DOHH2 (cell line): ENCODE data around the gene ERMN.

Experiments used
- H3F3A ChIP-seq: fragments of 200-600 bp; sonication (generic), shearing (Covaris generic); 2 replicates; pipeline ENCODE4 v1.6.0; 2016; ENCODE audit warnings: antibody characterized with exemption, mild to moderate bottlenecking; ENCODE audit not compliant: control insufficient read depth, insufficient read depth
- H3K27ac ChIP-seq: fragments of 200-600 bp; sonication (generic); 2 replicates; pipeline ENCODE4 v1.5.1; 2014; ENCODE audit warnings: low read depth, mild to moderate bottlenecking, low read length, moderate library complexity
- H3K27me3 ChIP-seq: fragments of 200-600 bp; sonication (generic); 2 replicates; pipeline ENCODE4 v1.6.1; 2014; ENCODE audit warnings: mild to moderate bottlenecking, low read length, mixed read lengths; ENCODE audit not compliant: control insufficient read depth
- H3K36me3 ChIP-seq: fragments of 200-600 bp; sonication (generic); 2 replicates; pipeline ENCODE4 v1.6.1; 2014; ENCODE audit warnings: mild to moderate bottlenecking, low read length, moderate library complexity, mixed read lengths; ENCODE audit not compliant: control insufficient read depth
- H3K4me1 ChIP-seq: fragments of 200-600 bp; sonication (generic); 2 replicates; pipeline ENCODE4 v1.6.1; 2014; ENCODE audit warnings: mild to moderate bottlenecking, low read length, mixed read lengths; ENCODE audit not compliant: control insufficient read depth
- H3K4me2 ChIP-seq: fragments of 200-600 bp; sonication (generic); 2 replicates; pipeline ENCODE4 v1.6.0; 2014; ENCODE audit warnings: mild to moderate bottlenecking, low read length, moderate library complexity
- H3K4me3 ChIP-seq: fragments of 200-600 bp; sonication (generic); 2 replicates; pipeline ENCODE4 v1.5.1; 2014; ENCODE audit warnings: mild to moderate bottlenecking, low read length, mixed read lengths
- H3K79me2 ChIP-seq: fragments of 200-600 bp; sonication (generic); 2 replicates; pipeline ENCODE4 v1.6.1; 2014; ENCODE audit warnings: mild to moderate bottlenecking, low read length, mixed read lengths; ENCODE audit not compliant: control insufficient read depth
- H3K9me2 ChIP-seq: fragments of 200-600 bp; sonication (generic); replicated peaks from 2 replicates; pipeline ENCODE4 v1.6.1; 2014; ENCODE audit warnings: mild to moderate bottlenecking, low read length, mixed read lengths; ENCODE audit not compliant: control insufficient read depth
- H3K9me3 ChIP-seq: fragments of 200-600 bp; sonication (generic); 2 replicates; pipeline ENCODE4 v1.6.1; 2014; ENCODE audit warnings: antibody characterized with exemption, low read length, mixed read lengths; ENCODE audit not compliant: control insufficient read depth, insufficient read depth
- H4K20me1 ChIP-seq: fragments of 200-600 bp; sonication (generic); 2 replicates; pipeline ENCODE4 v1.6.0; 2014; ENCODE audit warnings: low read depth, mild to moderate bottlenecking, antibody characterized with exemption, low read length, moderate library complexity; ENCODE audit not compliant: control insufficient read depth, insufficient read depth
- EZH2phosphoT487 ChIP-seq: fragments of 200-600 bp; sonication (generic); IDR thresholded peaks from 2 replicates; pipeline ENCODE4 v1.6.1; 2017; ENCODE audit warnings: borderline replicate concordance, mild to moderate bottlenecking, antibody characterized with exemption, low read length, moderate library complexity, mixed read lengths
- TF ChIP-seq, protein P1 (sequence below): fragments of 200-600 bp; sonication (generic); IDR thresholded peaks from one replicate; pipeline ENCODE4 v1.5.1; 2014; ENCODE audit warnings: antibody characterized with exemption, mild to moderate bottlenecking, low read depth, low read length; ENCODE audit not compliant: poor library complexity, severe bottlenecking

The ERMN gene

DNA sequence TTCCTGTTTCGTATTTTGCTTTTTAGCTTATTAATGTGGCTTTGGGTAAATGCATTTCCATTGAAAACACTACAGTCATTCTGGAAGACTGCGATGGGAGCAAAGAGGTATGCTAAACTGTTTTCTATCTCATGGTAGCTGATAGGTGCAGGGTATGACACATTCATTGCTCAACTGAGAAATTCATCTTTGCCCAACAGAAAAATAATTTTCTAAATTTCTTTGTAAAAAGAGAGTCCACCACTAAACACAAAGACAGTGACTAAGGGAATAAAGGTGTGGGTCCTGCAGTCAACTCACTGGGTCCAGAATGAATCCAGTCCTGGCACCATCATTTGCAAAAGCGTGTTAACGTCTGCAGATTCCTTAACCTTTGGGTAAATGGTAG, 19.9 kb downstream of the ERMN start:
- H3K9me3 ChIP-seq = no peaks in the 10 kb centered on the region
- no peak overlapping the region for H3K4me2 ChIP-seq
- H3F3A ChIP-seq = no peaks in the 10 kb centered on the region
- H3K79me2 ChIP-seq = no peaks in the 10 kb centered on the region
- peaks cover 5% of the 10 kb centered on the region; the same call in 1 of the 2 replicates for H3K27me3 ChIP-seq
- H3K27ac ChIP-seq = no peak overlapping the region
- peaks cover 8% of the 10 kb centered on the region for H3K4me1 ChIP-seq
- no peaks in the 10 kb centered on the region for H4K20me1 ChIP-seq
- TF ChIP-seq EZH2phosphoT487 = no peak
- TF ChIP-seq, protein P1, sequence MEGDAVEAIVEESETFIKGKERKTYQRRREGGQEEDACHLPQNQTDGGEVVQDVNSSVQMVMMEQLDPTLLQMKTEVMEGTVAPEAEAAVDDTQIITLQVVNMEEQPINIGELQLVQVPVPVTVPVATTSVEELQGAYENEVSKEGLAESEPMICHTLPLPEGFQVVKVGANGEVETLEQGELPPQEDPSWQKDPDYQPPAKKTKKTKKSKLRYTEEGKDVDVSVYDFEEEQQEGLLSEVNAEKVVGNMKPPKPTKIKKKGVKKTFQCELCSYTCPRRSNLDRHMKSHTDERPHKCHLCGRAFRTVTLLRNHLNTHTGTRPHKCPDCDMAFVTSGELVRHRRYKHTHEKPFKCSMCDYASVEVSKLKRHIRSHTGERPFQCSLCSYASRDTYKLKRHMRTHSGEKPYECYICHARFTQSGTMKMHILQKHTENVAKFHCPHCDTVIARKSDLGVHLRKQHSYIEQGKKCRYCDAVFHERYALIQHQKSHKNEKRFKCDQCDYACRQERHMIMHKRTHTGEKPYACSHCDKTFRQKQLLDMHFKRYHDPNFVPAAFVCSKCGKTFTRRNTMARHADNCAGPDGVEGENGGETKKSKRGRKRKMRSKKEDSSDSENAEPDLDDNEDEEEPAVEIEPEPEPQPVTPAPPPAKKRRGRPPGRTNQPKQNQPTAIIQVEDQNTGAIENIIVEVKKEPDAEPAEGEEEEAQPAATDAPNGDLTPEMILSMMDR = no peak
- no peaks in the 10 kb centered on the region for H3K36me3 ChIP-seq
- H3K4me3 ChIP-seq = no peak overlapping the region
- no peaks in the 10 kb centered on the region for H3K9me2 ChIP-seq

DNA sequence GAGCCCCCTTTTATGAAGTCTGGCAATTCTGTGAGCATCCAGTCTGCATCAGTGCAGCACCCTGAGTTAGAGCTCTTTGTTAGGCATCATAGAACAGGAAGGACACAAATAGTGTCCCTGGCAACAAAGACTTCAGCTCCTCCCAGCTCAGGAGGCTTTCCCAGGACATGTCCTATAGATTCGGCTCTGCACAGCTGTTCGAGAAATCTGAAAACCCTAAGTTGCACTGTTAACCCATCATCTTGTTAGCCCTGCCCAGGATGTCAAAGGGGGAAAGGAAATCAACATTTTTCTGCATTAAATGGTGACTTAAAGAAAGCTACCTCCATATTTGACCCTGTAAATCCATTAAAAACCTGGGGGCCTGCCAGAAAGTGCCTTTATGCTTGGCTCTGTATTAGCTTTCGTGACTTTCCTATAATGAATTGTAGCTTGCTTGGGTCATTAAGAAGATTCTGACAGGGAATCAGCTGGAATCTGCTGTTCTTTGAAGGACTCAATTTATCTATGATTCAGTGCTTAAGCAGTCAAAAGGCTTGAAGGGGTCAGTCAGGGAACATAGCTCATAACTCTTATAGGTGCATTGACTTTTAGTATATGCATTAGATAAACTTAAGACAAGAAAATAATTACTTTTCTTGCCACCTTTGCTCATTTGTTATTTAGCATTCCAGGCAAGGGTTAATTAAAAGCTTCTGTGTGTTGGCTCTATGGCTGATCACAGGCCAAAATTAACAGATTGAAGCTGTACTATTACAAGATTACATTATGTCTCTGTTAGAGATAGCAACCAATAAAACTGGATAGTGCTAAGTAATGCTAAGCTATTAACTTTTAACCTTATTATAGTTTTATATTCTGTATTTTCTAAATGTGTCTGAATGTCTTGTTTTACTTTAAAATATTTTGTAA, 20.6 kb downstream of the ERMN start:
- no peaks in the 10 kb centered on the region for H3K9me3 ChIP-seq
- H3F3A ChIP-seq = no peaks in the 10 kb centered on the region
- no peak overlapping the region for H3K4me3 ChIP-seq
- peaks cover 8% of the 10 kb centered on the region for H3K4me1 ChIP-seq
- no peak overlapping the region for H3K27ac ChIP-seq
- H3K36me3 ChIP-seq = no peaks in the 10 kb centered on the region
- no peaks in the 10 kb centered on the region for H3K9me2 ChIP-seq
- TF ChIP-seq EZH2phosphoT487 = no peak
- TF ChIP-seq, protein P1 = no peak
- H3K79me2 ChIP-seq = no peaks in the 10 kb centered on the region
- peaks cover 5% of the 10 kb centered on the region; the same call in 1 of the 2 replicates for H3K27me3 ChIP-seq
- H4K20me1 ChIP-seq = no peaks in the 10 kb centered on the region
- H3K4me2 ChIP-seq = no peak overlapping the region

DNA sequence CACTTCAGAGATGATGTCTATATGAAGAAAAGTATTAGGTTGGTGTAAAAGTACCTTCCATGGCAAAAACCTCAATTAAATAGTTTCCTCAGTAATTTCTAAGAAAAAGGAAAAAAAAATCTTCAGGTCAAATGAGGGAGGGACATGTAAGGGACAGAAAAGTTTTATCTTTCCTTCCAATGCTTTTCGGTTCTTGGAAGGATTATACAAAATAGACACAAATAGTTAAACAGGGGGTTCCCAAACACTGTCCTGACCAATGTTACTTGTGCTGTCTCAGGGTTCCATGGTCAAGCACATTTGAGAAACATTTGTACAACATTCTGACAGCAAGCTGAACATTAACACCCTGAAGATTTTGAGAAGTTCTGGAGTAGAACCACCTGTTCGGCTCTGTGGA, 22.0 kb downstream of the ERMN start:
- Histone ChIP-seq H3K4me2 (no peak overlapping the region), H3K4me1 (peaks cover 8% of the 10 kb centered on the region), H3K27ac (no peak overlapping the region), H3K79me2 (no peaks in the 10 kb centered on the region), H3K9me2 (no peaks in the 10 kb centered on the region), H3K9me3 (no peaks in the 10 kb centered on the region), H4K20me1 (no peaks in the 10 kb centered on the region), H3K36me3 (no peaks in the 10 kb centered on the region), H3K27me3 (peaks cover 7% of the 10 kb centered on the region; the same call in 1 of the 2 replicates), H3F3A (no peaks in the 10 kb centered on the region), H3K4me3 (no peak overlapping the region)
- TF ChIP-seq, protein P1 = no peak
- TF ChIP-seq EZH2phosphoT487 = no peak
